OCI-LY1 (cell line): ENCODE measurements around the gene ZNF117.

Experiments
- CTCF ChIP-seq: fragments of 200-600 bp; sonication (generic), shearing (Covaris generic); IDR thresholded peaks from 2 replicates; pipeline ENCODE4 v1.5.1; 2017; ENCODE audit warnings: mild to moderate bottlenecking, antibody characterized with exemption, low read length, moderate library complexity, mixed read lengths
- EZH2 ChIP-seq: fragments of 200-600 bp; sonication (generic), shearing (Covaris generic); IDR thresholded peaks from 2 replicates; pipeline ENCODE4 v1.8.0; 2017; ENCODE audit warnings: borderline replicate concordance, mixed run types, mild to moderate bottlenecking, antibody characterized with exemption, low read length, moderate library complexity, mixed read lengths

GRCh38 chr7:64998865-64999164, 8.0 kb upstream of the ZNF117 start:
- no peak for TF ChIP-seq CTCF
- TF ChIP-seq EZH2: no peak
